Right ventricle myocardium inferior (tissue), 1 donor: ENCODE results near the gene RBBP7. TPM values are rescaled to one million over a fixed set of nuclear protein-coding genes. Genes with fewer than 3 reads are reported as not detected.
A peak's percentile ranks its signal among the peaks of the same experiment; 100 is the strongest.
"Not testable (repeated sequence)": the region's sequence is repeated elsewhere in the genome, so short reads cannot be mapped to it uniquely, and the experiment has no call there.

Experiments
- ATAC-seq: fragments of 200-7000 bp; cut with Tn5 transposase; one replicate; pipeline ENCODE4 v1.9.1; 2020; ENCODE audit warnings: mild to moderate bottlenecking, moderate library complexity
- DNase-seq: peaks from one replicate; pipeline ENCODE4 v3.0.0; 2021; ENCODE audit errors: missing footprints
- intact Hi-C: fragments of 100-400 bp; cut with DNase I; formaldehyde crosslinking; loops from one replicate; pipeline ENCODE4 v1.11.0; 2022
- total RNA-seq: library from RNA; stranded (reverse); fragmentation: NEBNext Ultra II Directional; extraction: Animal tissue kit (Norgen Biotek cat#: 25700); gene quantifications from one replicate; pipeline ENCODE4 v1.2.1, GENCODE V29; 2021
- donor health status: DM: no; HTN: yes; CAD: no; lungs with severe emphysema.

RBBP7 gene
- total RNA-seq, 1 donor from 2014 or later = 108 TPM

DNA sequence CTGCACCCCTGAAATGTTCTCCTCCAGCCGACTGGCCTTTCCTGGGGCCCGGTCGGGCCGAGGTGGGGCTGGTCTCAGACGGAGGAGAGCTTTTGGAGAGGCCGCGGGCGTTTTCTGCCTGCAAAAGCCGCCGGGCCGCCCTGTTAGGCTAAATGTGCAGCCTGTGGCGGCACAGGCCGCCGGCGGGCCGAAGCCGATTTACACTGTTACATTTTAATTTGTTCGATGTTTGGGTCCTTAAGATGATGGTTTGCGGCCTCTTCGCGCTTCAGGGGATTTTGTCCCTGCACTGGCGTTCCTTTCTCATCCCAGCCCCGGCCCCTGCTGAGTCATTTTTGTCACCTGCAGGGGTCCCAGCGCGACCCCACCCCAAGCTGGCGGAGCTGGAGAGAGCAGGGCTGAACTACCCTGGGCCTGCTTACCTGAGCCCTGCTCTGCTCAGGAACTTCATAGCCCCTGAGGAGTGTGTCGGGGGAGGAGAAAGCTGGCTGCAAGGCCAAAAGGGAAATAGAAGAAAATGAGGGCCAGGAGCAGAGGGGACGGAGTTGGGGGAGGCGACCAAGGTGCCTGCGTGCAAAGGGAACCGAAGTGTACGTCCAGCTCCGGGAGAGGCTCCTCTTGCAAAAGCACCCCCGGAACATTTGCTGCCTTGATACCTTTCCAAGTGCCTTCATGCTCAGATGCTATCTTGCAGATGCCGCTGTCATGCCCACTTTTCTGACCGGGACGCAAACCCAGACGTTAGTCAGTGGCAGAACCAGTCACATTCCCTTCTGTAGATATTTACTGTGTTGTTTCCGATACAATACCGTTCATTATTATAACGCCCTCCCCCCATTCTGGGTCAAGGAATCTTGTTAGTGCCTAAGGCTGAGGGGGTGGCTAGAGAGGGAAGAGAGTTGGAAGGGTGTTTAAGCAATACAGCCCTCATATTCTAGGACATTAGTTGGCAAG is 977 bp upstream of the RBBP7 start:
- intact Hi-C loops = loop anchor here (5.0 kb wide), 1 partner anchor 34 kb away; no protein-coding TSS in a partner anchor
- ATAC-seq = peak; percentile 17

DNA sequence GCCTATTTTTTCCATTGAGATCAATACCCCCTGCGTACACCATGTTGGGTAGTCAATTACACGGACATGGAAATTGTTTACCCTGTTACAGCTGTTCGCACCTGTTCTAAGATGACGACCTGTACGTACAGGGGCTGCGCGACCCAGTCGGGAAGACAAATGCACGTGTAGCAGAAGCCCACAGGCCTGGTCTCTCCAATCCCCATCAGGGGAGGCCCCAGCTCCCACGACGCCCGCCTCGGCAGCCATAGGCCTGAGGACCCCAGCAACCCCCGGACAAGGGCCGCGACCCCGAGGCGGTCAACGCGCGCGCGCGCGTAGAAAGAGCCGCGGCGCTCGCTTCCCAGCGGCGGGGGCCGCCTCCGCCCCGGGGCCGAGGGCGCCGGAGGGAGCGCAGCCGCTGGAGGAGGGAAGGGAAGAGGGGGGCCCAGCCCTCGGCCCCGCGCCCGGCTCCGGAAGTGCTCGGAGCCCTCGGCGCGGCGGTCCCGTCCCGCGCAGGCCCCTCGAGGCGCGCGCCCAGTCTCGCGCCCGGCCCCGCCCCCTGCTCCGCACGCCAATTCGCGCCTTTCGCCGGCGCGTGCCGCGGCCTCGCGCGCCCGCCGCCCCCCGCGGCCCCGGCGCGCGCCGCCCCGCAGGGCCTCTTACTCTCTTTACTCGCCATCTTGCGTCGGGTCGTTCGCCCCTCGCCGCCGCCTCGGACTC is 618 bp downstream of the RBBP7 start:
- DNase-seq (peak; percentile 73), ATAC-seq (peak; percentile 40)
- intact Hi-C loops = loop anchor here (5.0 kb wide), 1 partner anchor 32 kb away; no protein-coding TSS in a partner anchor

More for the DNA sequence above, 977 bp upstream of the RBBP7 start:
- peak; percentile 68 for DNase-seq

DNA sequence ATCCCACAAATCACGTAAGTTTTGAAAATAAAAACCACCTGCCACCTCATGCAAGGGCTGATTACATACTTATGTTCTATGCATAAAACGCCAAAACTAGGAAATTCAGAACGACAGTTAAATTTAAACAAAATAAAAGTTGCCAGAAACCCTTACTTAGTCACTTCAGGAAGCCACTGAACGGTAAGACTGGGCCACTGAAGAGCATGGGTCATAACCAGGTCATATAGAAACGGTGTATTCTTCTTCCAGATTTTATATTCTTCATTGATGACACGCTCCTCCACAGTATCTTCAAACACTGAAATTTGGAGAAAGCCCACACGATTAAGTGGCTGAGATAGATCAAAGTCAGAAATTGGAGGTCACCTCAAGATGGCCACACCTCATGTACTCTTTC is 1.2 kb downstream of the RBBP7 start:
- DNase-seq = no peak
- intact Hi-C loops = no loop called here
- no peak for ATAC-seq

DNA sequence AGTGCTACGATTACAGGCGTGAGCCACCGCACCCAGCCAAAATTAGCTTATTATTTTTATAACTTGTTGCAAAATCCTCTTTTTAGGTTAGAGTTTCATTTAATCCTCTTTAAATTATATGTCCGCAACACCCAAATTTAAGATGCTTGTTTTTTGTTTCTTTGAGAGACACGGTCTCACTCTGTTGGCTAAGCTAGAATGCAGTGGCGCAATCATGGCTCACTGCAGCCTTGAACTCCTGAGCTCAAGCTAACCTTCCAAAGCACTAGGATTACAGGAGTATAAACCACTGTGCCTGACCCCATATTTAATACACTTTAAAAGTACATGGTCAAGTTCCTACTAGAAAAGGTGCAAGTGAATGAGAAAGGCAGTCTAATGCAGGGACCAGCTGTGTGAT is 2.2 kb downstream of the RBBP7 start:
- no peak for DNase-seq
- intact Hi-C loops = no loop called here

DNA sequence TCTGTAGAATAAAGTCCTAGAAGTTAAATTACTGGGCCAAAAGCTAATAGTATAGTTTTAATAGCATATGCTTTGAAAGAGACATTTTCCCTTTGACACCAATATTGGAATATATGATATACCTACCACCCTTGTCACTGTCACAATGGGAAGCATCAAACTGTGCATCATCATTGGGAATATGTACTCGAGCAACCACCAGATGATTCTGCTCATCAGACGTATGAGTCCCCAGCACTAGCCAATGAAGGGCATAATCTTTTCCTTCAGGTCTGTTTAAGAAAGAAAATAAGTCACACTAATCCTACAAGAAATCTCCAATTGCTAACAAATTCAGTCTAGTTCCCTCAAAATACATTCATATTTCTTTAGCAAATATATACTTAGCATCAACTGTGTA is 7.3 kb downstream of the RBBP7 start:
- DNase-seq = no peak
- ATAC-seq = no peak
- intact Hi-C loops = no loop called here

More for the DNA sequence above, 2.2 kb downstream of the RBBP7 start:
- ATAC-seq = no peak

DNA sequence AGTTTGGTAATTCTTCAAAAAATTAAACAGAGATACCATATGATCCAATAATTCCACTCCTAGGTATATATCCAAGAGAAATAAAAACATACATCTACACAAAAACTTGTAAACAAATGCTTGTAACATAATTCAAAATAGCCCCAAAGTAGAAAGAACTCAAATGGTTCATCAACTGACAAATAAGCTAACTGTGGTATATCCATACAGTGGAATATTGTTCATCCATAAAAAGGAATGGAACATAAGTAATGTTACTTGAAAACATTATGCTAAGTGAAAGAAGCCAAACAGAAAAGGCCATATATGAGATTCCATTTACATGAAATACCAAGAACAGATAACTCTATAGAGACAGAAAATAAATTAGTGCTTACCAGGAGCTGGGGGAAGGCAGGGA is 13.4 kb downstream of the RBBP7 start:
- intact Hi-C loops = no loop called here
- ATAC-seq (no peak), DNase-seq (no peak)

DNA sequence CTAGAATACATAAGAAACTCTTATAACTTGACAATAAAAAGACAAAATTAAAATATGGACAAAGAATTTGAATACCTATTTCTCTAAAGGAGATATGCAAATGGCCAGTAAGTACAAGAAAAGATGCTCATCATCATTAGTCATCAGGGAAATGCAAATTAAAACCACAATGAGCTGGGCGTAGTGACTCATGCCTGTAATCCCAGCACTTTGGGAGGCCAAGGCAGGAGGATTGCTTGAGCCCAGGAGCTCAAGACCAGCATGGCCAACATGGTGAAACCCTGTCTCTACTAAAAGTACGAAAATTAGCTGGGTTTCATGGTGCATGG is 14.1 kb downstream of the RBBP7 start:
- ATAC-seq, intact Hi-C loops, DNase-seq: not testable (repeated sequence)

DNA sequence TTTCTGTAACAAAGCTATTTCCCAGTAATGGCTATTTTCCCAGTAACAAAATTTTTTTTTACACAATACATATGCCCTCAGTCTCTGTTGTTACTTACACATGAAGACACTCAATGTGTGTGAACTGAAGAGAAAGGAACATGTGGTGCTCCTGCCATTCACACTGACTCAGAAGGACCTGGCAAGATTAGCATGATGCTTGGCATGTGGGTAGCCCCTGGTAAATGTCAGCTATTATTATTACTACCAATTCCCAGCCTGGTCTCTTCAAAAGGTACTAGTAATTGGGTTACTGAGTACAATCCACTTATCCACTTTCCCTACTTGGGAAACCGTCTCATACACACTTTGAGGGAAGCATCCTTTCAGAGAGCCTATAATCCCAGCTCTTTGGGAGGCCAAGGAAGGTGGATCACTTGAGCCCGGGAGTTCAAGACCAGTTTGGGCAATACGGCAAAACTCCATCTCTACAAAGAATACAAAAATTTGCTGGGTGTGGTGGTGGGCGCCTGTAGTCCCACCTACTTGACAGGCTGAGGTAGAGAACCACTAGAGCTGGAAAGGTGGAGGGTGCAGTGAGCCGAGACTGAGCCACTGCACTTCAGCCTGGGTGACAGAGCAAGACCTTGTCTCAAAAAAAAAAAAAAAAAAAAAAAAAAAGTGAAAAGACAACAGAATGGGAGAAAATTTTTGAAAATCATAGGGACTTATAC is 14.6 kb downstream of the RBBP7 start:
- intact Hi-C loops = no loop called here
- ATAC-seq (no peak), DNase-seq (no peak)

DNA sequence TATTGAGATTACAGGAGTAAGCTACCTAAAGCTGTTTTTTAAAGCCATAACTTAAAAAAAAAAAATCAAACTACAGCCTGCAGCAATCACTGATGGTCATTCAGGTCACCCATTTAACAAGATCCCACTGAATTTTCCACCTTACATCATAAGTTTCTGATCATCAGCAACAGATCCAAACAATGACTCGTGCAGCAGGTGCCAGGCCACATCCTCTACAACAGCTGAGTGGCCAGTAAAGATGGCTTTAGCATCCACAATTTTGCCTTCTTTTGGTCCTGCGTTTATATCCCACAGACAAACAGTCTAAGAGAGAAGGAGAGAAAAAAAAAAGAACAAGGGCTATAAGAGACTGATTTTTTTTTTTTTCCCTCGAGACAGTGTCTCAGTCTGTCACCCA is 16.6 kb downstream of the RBBP7 start:
- intact Hi-C loops = no loop called here
- ATAC-seq (no peak), DNase-seq (no peak)

DNA sequence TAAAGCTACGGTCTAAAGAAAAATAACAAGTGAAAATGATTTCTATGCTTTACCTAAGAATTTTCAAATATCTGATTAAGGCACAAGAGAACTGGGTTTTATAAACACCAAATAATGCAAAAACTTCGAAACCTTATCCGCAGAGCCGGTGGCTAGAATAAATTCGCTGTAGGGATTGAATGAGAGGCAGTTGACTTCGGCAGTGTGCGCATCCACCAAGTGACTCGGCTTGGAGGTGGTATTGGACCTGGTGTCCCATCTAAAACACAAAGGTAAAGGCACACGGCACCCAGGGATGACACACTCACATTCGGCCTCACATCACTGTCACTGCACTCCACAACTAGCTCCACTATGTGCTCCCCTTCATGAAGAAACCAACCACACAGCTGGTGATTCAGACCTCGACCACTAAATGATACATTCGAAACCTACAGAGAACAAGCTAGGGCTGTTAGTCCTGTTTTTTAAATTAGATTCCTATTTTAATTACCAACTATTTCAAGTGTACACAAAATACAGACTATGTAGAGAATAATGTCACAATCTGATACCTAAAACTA is 17.5 kb downstream of the RBBP7 start:
- ATAC-seq (no peak), DNase-seq (no peak)
- intact Hi-C loops = no loop called here

DNA sequence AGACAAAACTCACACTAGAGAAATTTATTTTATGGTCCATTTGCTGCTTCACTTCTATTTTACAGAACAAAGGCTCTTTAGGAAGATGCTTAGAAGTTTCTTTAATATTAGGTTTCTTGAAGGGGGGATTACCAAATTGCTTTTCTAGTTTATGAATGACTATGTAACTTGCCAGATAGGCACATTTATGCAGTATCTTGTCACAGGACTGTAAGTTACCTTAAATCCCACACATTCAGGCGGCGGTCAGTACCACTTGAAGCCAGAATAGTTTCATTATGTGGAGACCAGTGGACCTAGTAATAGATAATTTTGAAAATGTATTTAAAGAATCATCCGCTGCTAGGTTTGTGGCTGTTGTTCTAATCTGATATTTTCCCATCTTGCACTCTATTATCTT is 18.3 kb downstream of the RBBP7 start:
- no peak for DNase-seq
- ATAC-seq = no peak
- intact Hi-C loops = no loop called here

DNA sequence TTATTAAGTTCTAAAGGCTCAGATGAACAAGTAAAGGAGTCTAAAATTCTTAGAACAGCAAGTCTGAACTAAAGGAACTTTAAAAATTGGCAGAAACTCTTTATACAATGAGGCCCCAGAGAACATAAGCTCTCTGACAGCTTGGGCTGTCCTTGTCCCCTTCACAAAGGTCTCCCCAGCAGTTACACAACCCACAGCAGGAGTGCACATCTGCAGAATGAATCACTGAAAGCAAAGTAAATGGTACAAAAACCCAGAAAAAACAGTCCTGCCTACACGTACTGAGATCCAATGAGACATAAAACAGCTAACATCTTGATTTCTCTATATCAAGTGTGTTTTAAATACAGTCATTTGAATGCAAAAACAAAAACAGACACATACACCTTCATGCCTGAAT is 18.7 kb downstream of the RBBP7 start:
- DNase-seq (no peak), ATAC-seq (no peak)
- intact Hi-C loops = no loop called here

DNA sequence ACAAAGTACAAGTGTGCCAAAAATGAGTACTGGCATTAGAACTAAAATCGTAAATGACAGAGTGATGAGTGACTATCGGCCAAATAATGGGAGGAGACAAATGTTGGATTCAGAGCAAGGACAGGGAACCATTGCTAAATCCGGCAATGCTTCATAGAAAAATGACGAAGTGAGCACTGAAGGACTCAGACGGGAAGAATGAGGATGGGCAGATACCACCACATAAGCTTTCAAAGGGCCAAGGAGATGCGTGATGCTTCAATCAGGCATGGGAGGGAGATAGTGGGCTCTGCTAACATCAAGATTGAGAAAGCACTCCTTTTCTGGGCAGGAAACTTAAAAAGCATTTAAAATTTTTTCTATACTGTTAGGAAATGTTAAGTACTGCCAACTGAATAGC is 21.6 kb downstream of the RBBP7 start:
- no peak for DNase-seq
- no peak for ATAC-seq
- intact Hi-C loops = no loop called here

DNA sequence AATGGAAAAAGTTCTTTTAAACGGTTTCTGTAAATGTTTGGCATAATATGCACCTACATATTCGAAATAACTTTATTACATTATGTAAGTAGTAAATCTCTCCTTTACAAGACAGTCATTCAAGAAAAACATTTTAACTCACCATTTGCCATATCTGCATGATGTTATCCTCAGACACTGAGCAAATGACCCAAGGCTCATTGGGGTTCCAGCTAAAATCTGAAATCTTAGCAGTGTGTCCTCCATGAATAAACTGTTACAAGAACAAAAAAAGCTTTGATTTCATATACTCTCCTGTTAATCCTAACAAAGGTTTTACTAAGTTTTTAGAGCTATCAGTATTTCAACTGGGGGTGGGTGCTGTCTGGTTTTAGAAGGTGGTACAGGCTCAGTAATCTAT is 24.5 kb downstream of the RBBP7 start:
- DNase-seq = no peak
- ATAC-seq = no peak
- intact Hi-C loops = no loop called here

DNA sequence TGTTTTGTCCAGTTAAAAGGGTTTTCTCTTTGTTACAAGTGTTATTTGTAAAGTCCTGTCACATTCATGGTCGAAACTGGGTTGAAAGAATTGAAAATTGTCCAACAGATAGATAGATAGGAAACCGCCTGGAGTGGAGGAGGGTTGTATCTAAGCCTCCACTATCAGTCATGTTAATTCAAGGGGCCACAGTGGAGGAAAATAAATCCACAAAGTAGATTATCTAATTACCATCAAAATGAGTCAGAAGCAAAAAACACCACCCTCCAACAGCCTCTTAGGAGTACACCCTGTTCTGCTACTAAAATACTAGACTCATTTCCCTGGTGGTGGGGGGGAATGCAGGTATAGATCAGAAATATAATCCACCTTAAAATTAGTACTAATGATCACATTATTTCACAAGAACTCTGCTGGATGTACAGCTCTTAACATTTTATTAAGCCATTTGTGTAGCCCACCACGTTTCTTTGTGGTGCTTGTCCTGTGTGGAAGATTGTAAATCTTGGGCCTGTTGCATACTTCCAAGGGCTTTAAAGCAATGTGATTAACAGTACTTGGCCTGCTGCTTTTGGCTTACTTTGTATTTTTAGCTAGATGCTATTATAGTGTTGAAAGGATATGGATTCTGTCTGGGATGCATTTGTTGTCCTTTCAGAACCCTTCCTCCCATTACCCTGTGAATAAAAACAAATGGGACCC is 26.8 kb downstream of the RBBP7 start:
- DNase-seq = no peak
- ATAC-seq = no peak
- intact Hi-C loops = no loop called here

DNA sequence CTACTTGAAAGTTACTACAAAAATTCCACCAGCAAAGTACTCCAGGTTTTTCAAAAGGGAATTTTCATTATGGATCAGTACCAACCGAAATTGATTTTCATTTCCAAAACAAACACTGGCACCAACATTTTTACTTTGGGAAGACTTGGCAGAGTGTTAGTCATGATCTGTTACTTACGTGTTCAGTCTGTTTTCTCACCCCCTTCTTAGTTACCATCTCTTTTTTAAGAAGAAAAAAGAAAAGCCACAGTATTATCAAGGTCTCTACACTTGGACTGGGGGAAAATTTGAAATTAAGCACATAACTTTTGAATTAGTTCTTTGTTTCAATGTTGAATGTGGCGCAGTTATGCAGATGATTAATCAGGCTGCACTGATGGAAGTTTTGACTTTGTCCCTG is 27.5 kb downstream of the RBBP7 start:
- DNase-seq (no peak), ATAC-seq (no peak)
- intact Hi-C loops = no loop called here

DNA sequence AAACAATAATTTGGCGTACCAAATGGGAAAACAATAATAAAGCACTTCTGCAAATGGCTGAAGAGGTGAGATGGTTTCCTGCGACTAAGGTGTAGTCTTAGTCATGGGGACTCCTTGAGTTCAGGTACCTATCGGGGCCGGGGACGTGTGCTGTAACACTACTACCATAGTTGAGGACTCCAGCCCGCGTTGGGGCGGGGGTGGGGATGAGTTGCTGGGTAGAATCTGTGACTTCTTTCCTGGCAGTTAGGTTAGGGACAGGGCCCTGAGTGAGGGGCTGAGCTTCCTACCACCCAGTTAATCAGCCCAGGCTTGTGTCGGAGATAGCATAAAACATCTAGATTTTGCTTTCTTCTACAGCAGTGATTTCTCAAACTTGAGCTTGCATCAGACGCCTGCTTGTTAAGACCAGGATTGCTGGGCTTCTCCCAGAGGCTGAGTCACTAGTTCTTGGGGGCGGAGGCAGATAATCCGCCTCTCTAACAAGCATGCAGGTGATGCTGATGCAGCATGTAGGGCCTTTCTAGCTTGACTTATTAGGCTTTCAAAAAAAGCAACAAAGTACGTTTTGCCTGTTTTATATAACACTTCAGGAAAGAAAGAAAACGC is 30.2 kb downstream of the RBBP7 start:
- no peak for ATAC-seq
- intact Hi-C loops = loop anchor here (5.0 kb wide), 1 partner anchor 32 kb away; the partner anchor contains the start of gene RBBP7
- no peak for DNase-seq

DNA sequence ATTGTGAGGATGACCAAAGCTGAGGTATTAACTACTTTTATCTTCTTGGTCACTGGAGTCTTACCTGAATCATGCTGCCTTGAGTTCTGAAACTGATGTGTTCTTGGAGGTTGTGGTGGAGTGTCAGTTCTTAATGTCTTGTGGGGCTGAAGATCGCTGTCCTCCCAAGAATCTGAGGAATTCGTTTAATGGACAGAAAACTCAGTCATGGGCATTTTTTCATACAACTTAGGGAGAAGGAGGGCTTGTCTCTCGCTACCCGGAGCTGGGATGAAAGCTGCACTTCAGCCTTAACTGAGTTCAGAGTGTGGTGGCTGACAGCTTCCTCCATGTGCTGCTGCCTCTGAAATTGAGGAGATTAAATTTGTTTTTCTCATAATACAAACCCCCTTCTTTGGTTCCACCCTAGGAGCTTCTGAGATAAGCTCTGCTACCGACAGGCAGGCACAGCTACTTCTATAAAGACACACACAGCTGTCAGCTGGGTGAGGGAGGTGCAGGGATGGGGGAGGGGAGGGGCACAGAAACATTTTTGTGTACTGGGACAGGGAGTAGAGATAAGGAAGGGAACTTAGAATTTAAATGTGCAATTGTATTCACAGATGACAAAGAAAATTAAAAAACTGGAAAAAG is 30.8 kb downstream of the RBBP7 start:
- no peak for ATAC-seq
- intact Hi-C loops = loop anchor here (5.0 kb wide), 1 partner anchor 33 kb away; the partner anchor contains the start of gene RBBP7
- DNase-seq = no peak
